Erythroblast (primary cell): Measurements from ENCODE around the gene CLEC4G.

Source experiments
- GATA1 ChIP-seq: IDR thresholded peaks from 2 replicates; pipeline ENCODE4 v1.6.1; 2011; ENCODE audit warnings: low read depth, mild to moderate bottlenecking, control low read depth, low read length, moderate library complexity
- POLR2A ChIP-seq: IDR thresholded peaks from 2 replicates; pipeline ENCODE4 v1.6.1; 2011; ENCODE audit warnings: mild to moderate bottlenecking, low read length

- TF ChIP-seq POLR2A (no peak), GATA1 (no peak)
These were observed 43.9 kb upstream of the CLEC4G start for GRCh38 chr19:7775761-7776160.
